Hypothalamus (tissue), 51 donors: ENCODE results near the gene GJA8.
"Not testable (repeated sequence)": the region's sequence is repeated elsewhere in the genome, so short reads cannot be mapped to it uniquely, and the experiment has no call there.

Source experiments
- DNase-seq, 51 donors: peaks; one replicate each; lab custom pipeline; 2025; lab: John Stamatoyannopoulos, UW

The GJA8 gene

GRCh38 chr1:147902253-147902845, at the start of gene GJA8:
Gene GJA8 (plus strand): TSS chr1:147902795. CDS start chr1:147907956, 5,161 bp downstream.
- no peak for DNase-seq

GRCh38 chr1:147853391-147853790, 49.2 kb upstream of the GJA8 start:
- DNase-seq, result no peak

- DNase-seq, result not testable (repeated sequence)
Observed at GRCh38 chr1:147854989-147855388, 47.6 kb upstream of the GJA8 start.

- not testable (repeated sequence) for DNase-seq
Observed at GRCh38 chr1:147855996-147856395, 46.6 kb upstream of the GJA8 start.

- DNase-seq, result not testable (repeated sequence)
Observed at GRCh38 chr1:147867204-147867603, 35.4 kb upstream of the GJA8 start.

GRCh38 chr1:147878022-147878421, 24.6 kb upstream of the GJA8 start:
- no peak for DNase-seq

GRCh38 chr1:147879911-147880310, 22.7 kb upstream of the GJA8 start:
- DNase-seq, result no peak

- no peak for DNase-seq
Observed at GRCh38 chr1:147882535-147882934, 20.1 kb upstream of the GJA8 start.

GRCh38 chr1:147890177-147890790, 12.3 kb upstream of the GJA8 start:
- DNase-seq, result peak in 29 of 51 donors; percentile 3 to 56 (median 18)

GRCh38 chr1:147891088-147891487, 11.5 kb upstream of the GJA8 start:
- DNase-seq, result peak in 17 of 51 donors; percentile 2 to 44 (median 10)

GRCh38 chr1:147892216-147892615, 10.4 kb upstream of the GJA8 start:
- peak in 4 of 51 donors; percentile 1 to 6 (median 1) for DNase-seq

- peak in 17 of 51 donors; percentile 0 to 46 (median 14) for DNase-seq
Observed at GRCh38 chr1:147892731-147893214, 9.8 kb upstream of the GJA8 start.

GRCh38 chr1:147895123-147895522, 7.5 kb upstream of the GJA8 start:
- DNase-seq, result no peak

GRCh38 chr1:147897029-147897752, 5.4 kb upstream of the GJA8 start:
- no peak for DNase-seq

GRCh38 chr1:147897789-147898188, 4.8 kb upstream of the GJA8 start:
- DNase-seq, result no peak

GRCh38 chr1:147904726-147905125, 2.1 kb downstream of the GJA8 start:
- DNase-seq, result no peak

GRCh38 chr1:147907786-147908509, 5.4 kb downstream of the GJA8 start:
- DNase-seq, result no peak

GRCh38 chr1:147912553-147912952, 10.0 kb downstream of the GJA8 start:
- DNase-seq, result no peak

- no peak for DNase-seq
Observed at GRCh38 chr1:147913362-147913942, 10.9 kb downstream of the GJA8 start.

GRCh38 chr1:147919896-147920295, 17.3 kb downstream of the GJA8 start:
- DNase-seq, result peak in 1 of 51 donors; percentile 5

- DNase-seq, result no peak
Observed at GRCh38 chr1:147924813-147925212, 22.2 kb downstream of the GJA8 start.
